ENCODE measurements around the gene CYP2W1.
"Not testable (repeated sequence)": the region's sequence is repeated elsewhere in the genome, so short reads cannot be mapped to it uniquely, and the experiment has no call there.

The CYP2W1 gene

GRCh38 chr7:952548-953441, 30.2 kb upstream of the CYP2W1 start:
- no peak for DNase-seq

DNA sequence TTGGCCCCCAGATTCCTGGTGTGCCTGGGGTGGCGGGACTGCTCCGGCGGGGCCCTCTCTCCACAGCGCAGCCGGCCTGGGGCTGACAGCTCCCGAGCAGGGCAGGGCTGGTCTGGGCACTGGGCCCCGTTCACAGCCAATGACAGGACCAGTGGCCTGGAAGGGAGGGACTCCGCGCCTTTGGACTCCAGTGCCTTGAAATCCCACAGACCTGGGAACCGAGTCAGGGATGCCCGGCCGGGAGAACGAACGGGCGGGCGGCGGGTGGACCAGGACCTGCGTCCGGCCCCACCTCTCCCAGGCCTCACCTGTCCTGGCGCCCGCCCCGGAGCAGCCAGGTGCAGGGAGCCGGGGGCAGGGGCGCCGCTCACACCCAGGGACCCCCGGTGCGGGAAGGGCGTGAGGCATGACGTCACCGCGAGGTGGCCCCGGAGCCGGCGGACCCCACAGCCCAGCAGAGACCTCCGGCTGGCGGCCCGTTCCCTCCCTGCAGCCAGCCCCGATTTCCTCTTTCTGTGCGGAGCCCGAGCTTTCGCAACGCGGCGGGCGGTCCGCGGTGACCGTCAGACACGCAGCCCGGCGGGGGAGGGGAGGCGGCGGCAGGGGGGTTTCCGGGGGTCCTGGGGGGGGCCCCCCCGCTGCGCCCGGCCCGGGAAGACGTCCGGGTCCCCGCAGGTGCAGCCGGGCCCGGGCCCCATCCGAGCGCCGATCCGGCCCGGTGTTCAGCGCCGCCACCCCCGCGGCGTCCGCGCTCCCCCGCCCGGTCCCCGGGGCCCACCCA, 29.2 kb upstream of the CYP2W1 start:
- DNase-seq: peak; percentile 44

GRCh38 chr7:954330-955238, 28.4 kb upstream of the CYP2W1 start, which contains the start of gene ADAP1:
ADAP1 (minus strand) TSS chr7:954680; CDS start chr7:954477, 203 bp downstream.
- peak; percentile 43 for DNase-seq

- no peak for DNase-seq
Observed at GRCh38 chr7:956031-956430, 26.9 kb upstream of the CYP2W1 start.

DNA sequence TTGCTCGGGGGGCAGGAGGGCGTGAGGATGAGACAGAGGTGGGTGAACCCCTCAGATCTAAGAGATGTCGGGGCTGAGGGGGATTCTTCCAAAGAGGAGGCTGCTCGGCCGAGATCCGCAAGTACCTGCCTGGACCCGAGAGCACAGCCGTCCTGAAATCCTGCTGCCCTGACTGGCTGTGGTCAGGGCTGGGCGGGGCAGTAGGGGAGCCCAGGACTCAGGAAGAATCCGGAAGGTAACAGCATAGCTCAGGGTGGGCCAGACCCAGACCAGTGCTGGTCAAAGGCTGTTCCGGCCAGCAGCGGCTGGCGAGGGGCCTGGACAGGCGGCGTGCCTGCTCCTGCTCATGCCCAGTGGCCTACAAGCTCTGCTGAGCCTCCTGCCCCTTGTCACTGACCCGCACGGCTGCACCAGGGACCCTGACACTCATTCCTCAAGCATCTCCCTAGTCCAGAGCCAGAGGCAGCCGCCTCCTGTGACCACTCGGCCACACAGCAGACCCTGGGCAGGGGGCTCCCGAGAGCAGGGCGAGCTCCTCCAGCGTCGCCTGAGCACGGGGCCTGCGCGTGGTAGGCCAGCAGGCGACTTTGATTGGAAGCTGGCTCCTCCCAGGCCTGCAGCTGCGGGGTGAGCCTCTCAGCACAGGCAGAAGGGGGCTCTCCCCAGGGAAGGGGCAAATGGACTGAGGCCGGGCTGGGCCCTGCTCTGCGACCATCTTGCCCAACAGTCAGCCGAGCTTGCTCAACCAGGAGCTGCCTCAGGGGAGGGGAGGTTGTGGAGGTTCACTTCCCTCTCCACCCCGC, 25.4 kb upstream of the CYP2W1 start:
- DNase-seq: peak; percentile 71

GRCh38 chr7:958221-959200, 24.5 kb upstream of the CYP2W1 start:
- no peak for DNase-seq

- DNase-seq: no peak
Observed at GRCh38 chr7:959271-959670, 23.7 kb upstream of the CYP2W1 start.

GRCh38 chr7:959740-960139, 23.2 kb upstream of the CYP2W1 start:
- not testable (repeated sequence) for DNase-seq

- no peak for DNase-seq
Observed at GRCh38 chr7:960269-960871, 22.6 kb upstream of the CYP2W1 start.

- not testable (repeated sequence) for DNase-seq
Observed at GRCh38 chr7:960972-961371, 22.0 kb upstream of the CYP2W1 start.

GRCh38 chr7:961546-962400, 21.2 kb upstream of the CYP2W1 start:
- DNase-seq: no peak

DNA sequence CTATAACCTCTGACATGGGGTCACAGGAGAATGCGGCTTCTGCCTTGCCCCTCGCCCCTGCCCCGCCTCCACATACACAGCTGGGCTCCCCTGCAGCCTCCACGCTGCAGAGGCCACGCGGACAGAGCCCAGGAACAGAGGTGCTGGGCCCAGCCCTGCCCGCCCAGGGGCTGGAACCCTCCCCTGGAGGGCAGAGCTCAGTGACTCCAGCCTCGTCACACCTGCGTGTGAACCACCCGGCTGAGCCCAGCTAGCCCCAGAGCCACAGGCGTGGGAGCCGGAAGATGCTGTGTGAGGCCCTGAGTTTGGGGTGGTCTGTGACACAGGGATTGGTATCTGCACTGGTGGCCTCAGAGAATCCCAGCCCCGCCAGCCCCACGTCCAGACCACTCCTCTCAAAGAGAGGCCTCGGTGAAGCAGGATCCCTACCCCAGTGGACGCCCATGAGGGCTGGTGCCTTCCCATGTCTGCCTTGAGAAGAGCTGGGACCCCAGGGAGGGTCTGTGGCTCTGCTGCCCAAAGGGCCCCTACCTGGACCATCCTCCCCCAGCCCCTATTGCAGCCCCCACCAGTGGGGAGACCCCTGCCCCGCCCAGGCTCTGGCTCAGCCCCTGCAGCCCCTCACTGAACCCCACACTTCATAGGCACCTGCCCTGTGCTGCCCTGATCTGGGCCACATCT, 20.4 kb upstream of the CYP2W1 start:
- no peak for DNase-seq

- no peak for DNase-seq
Observed at GRCh38 chr7:963236-964078, 19.5 kb upstream of the CYP2W1 start.

GRCh38 chr7:964401-965231, 18.4 kb upstream of the CYP2W1 start:
- peak; percentile 64 for DNase-seq

GRCh38 chr7:966291-967069, 16.5 kb upstream of the CYP2W1 start:
- no peak for DNase-seq
